ENCODE results near the gene CIC. TPM values are rescaled to one million over a fixed set of nuclear protein-coding genes. Genes with fewer than 3 reads are reported as not detected.
"Not testable (repeated sequence)": the region's sequence is repeated elsewhere in the genome, so short reads cannot be mapped to it uniquely, and the experiment has no call there.

CIC gene
- total and polyA plus RNA-seq, 5 donors = 28.6 to 42.7 (median 39.3) TPM

GRCh38 chr19:42261763-42262162 lies 7.3 kb upstream of the CIC start:
- H3K9me3 ChIP-seq (ENCODE audit: control insufficient read depth, low read length) = no peaks in the 10 kb centered on the region
- intact Hi-C loops (cut with DNase I) = no loop called here
- 92% methylated on average over 3 of the region's 3 CpGs for WGBS

DNA sequence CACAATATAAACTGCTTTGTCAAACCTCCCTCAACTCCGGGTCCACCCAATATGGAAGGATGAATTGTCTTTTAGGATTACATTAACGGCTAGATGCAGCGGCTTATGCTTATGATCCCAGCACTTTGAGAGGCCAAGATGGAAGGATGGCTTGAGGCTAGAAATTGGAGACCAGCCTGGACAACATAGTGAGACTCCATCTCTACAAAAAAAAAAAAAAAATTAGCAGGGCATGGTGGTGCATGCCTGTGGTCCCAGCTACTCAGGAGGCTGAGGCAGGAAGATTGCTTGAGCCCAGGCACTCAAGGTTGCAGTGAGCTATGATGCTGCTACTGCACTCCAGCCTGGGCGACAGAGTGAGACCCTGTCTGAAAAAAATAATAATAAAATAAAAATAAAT lies 2.9 kb upstream of the CIC start:
- H3K9me3 ChIP-seq (ENCODE audit: control insufficient read depth, low read length); intact Hi-C loops (cut with DNase I); ATAC-seq; H3K27me3 ChIP-seq (ENCODE audit: control insufficient read depth, insufficient read depth); H3K4me3 ChIP-seq (ENCODE audit: low read length); H3K27ac ChIP-seq (ENCODE audit: low read length); H3K4me1 ChIP-seq (ENCODE audit: control insufficient read depth, insufficient read depth, low read length): not testable (repeated sequence)
- DNase-seq = peak in 1 of 3 donors; percentile 16
- WGBS = 93% methylated on average over 4 of the region's 4 CpGs

More at GRCh38 chr19:42261763-42262162, 7.3 kb upstream of the CIC start:
- H3K27me3 ChIP-seq (ENCODE audit: control insufficient read depth, insufficient read depth) = no peaks in the 10 kb centered on the region
- H3K4me3 ChIP-seq (ENCODE audit: low read length) = no peak overlapping the region
- ATAC-seq = no peak
- DNase-seq = no peak
- no peaks in the 10 kb centered on the region for H3K4me1 ChIP-seq (ENCODE audit: control insufficient read depth, insufficient read depth, low read length)
- no peak overlapping the region for H3K27ac ChIP-seq (ENCODE audit: low read length)

DNA sequence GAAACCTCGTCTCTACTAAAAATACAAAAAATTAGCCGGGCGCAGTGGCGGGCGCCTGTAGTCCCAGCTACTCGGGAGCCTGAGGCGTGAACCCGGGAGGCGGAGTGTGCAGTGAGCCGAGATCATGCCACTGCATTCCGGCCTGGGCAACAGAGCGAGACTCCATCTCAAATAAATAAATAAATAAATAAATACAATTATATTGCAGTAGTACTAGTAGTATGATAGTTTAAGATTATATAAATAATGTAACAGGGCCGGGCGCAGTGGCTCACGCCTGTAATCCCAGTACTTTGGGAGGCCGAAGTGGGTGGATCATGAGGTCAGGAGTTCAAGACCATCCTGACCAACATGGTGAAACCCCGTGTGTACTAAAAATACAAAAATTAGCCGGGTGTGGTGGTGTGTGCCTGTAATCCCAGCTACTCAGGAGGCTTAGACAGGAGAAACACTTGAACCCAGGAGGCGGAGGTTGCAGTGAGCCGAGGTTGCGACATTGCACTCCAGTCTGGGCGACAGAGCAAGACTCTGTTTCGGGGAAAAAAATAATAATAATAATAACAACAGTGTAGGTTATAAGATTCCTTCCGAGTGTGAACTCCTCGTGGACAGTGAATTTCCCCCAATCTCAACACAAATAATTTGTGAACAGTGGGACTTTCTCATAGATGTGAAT lies 2.0 kb upstream of the CIC start:
- 94% methylated on average over 24 of the region's 25 CpGs for WGBS
- peak in 1 of 3 donors; percentile 40 for DNase-seq
- H3K4me3 ChIP-seq (ENCODE audit: low read length); H3K27ac ChIP-seq (ENCODE audit: low read length); H3K4me1 ChIP-seq (ENCODE audit: control insufficient read depth, insufficient read depth, low read length); H3K27me3 ChIP-seq (ENCODE audit: control insufficient read depth, insufficient read depth); intact Hi-C loops (cut with DNase I); H3K9me3 ChIP-seq (ENCODE audit: control insufficient read depth, low read length); ATAC-seq: not testable (repeated sequence)

- intact Hi-C loops (cut with DNase I) = no loop called here
- Histone ChIP-seq H3K4me3 (ENCODE audit: low read length) (peak overlapping the region; percentile 33), H3K9me3 (ENCODE audit: control insufficient read depth, low read length) (no peaks in the 10 kb centered on the region), H3K27ac (ENCODE audit: low read length) (peak overlapping the region; percentile 35), H3K27me3 (ENCODE audit: control insufficient read depth, insufficient read depth) (no peaks in the 10 kb centered on the region), H3K4me1 (ENCODE audit: control insufficient read depth, insufficient read depth, low read length) (peaks cover 6% of the 10 kb centered on the region)
- DNase-seq (peak in 1 of 3 donors; percentile 37), ATAC-seq (no peak)
- WGBS = 6% methylated on average over 13 of the region's 13 CpGs
Measured at GRCh38 chr19:42267644-42268141, 1.4 kb upstream of the CIC start.

- intact Hi-C loops (cut with DNase I) = no loop called here
Measured at GRCh38 chr19:42268142-42268703, 829 bp upstream of the CIC start.

DNA sequence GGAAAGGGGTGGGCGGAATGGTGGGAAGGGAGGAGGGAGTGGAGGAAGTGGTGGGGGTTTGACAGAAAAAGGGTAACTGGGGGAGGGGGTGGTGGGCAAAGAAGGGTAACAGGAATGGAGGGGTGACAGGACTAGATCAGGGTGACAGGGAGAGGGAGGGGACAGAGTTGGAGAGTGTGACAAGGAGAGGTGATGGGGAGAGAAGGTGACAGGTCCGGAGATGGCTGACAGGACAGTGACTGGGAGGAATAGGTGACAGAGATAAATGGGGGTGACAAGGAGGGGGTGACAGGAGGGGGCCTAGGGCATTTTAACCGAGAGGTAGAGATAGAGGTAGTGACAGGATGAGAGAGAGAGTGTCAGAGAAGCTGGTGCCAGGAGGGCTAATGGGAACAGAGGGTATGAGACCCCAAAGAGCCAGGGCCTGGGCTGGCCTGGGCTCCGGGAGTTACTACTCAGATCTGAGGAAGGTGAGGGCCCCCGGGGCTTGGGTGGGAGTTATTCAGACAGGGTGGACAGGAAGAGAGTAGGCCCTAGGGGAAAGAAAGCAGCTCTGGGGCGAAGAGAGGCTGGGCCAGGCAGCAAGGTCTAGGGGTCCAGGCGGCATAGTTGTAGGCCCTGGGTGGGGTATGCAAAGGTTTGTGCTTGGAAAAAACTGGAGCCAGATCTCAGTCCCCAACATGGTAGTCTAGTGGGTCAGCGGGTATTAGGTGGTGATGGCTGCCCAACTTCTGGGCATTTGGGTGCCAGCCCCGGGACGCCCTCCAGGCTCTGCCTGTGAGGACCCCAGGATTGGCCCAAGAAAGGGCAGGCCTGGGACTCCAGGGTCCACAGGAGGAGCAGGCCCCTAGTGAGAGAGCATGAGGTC lies 660 bp downstream of the CIC start:
- peak; percentile 28 to 71 (median 57) for DNase-seq
- WGBS = 26% methylated on average over 10 of the region's 10 CpGs
- H3K27me3 ChIP-seq (ENCODE audit: control insufficient read depth, insufficient read depth) = no peaks in the 10 kb centered on the region
- H3K4me1 ChIP-seq (ENCODE audit: control insufficient read depth, insufficient read depth, low read length) = peaks cover 6% of the 10 kb centered on the region
- peak overlapping the region; percentile 67 for H3K27ac ChIP-seq (ENCODE audit: low read length)
- ATAC-seq = no peak
- peak overlapping the region; percentile 71 for H3K4me3 ChIP-seq (ENCODE audit: low read length)
- H3K9me3 ChIP-seq (ENCODE audit: control insufficient read depth, low read length) = no peaks in the 10 kb centered on the region
- intact Hi-C loops (cut with DNase I) = no loop called here

More at GRCh38 chr19:42268142-42268703, 829 bp upstream of the CIC start:
- peaks cover 6% of the 10 kb centered on the region for H3K4me1 ChIP-seq (ENCODE audit: control insufficient read depth, insufficient read depth, low read length)
- H3K4me3 ChIP-seq (ENCODE audit: low read length) = peak overlapping the region; percentile 63
- no peaks in the 10 kb centered on the region for H3K27me3 ChIP-seq (ENCODE audit: control insufficient read depth, insufficient read depth)
- under 1% methylated on average over 46 of the region's 46 CpGs for WGBS
- no peaks in the 10 kb centered on the region for H3K9me3 ChIP-seq (ENCODE audit: control insufficient read depth, low read length)
- peak; percentile 98 to 99 (median 98) for DNase-seq
- ATAC-seq = peak; percentile 88 to 89
- peak overlapping the region; percentile 94 for H3K27ac ChIP-seq (ENCODE audit: low read length)

DNA sequence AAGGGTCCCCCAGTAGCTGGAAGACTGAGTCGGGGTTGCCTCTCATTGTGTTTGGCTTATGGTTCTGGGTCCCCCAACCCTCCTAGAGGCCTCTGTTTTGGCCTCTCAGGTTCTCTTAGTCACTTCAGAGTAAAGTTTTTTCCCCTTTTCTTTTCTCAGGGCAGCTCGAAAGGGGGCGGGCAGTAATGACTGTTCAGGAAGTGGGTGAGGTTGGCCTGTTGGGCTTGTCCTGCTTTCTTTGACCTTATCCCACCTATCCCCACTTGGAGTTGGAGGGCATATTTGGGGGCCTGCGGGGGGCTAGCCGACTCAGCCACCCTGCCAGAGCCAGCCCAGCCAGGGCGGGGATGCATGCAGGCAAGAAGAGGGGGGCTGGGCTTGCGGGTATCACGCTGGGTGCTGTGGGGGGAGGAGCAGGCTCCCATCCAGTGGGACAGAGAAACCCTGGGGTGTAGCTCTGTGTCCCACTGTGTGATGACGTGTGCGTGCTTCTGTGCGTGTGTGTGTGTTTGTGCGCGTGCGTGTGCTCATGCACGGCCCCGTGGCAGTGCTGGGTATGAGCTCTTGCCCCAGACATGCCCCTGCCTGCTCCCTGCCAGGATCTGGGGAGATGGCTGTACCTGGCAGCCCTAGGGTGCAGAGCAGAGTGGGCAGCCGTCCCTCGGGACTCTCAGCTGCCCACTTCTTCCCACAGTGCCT lies 1.4 kb downstream of the CIC start:
- Histone ChIP-seq H3K9me3 (ENCODE audit: control insufficient read depth, low read length) (no peaks in the 10 kb centered on the region), H3K4me1 (ENCODE audit: control insufficient read depth, insufficient read depth, low read length) (peaks cover 6% of the 10 kb centered on the region), H3K4me3 (ENCODE audit: low read length) (peak overlapping the region; percentile 71), H3K27me3 (ENCODE audit: control insufficient read depth, insufficient read depth) (no peaks in the 10 kb centered on the region), H3K27ac (ENCODE audit: low read length) (peak overlapping the region; percentile 67)
- peak in 1 of 2 donors; percentile 1 for ATAC-seq
- WGBS = 10% methylated on average over 18 of the region's 18 CpGs
- DNase-seq = peak; percentile 69 to 83 (median 82)
- intact Hi-C loops (cut with DNase I) = no loop called here

- Histone ChIP-seq H3K4me3 (ENCODE audit: low read length) (peak overlapping the region; percentile 71), H3K9me3 (ENCODE audit: control insufficient read depth, low read length) (no peaks in the 10 kb centered on the region), H3K27ac (ENCODE audit: low read length) (peak overlapping the region; percentile 67), H3K4me1 (ENCODE audit: control insufficient read depth, insufficient read depth, low read length) (peaks cover 6% of the 10 kb centered on the region), H3K27me3 (ENCODE audit: control insufficient read depth, insufficient read depth) (no peaks in the 10 kb centered on the region)
- ATAC-seq = no peak
- intact Hi-C loops (cut with DNase I) = no loop called here
- no peak for DNase-seq
- 44% methylated on average over 3 of the region's 3 CpGs for WGBS
Measured at GRCh38 chr19:42271045-42271419, 2.0 kb downstream of the CIC start.

DNA sequence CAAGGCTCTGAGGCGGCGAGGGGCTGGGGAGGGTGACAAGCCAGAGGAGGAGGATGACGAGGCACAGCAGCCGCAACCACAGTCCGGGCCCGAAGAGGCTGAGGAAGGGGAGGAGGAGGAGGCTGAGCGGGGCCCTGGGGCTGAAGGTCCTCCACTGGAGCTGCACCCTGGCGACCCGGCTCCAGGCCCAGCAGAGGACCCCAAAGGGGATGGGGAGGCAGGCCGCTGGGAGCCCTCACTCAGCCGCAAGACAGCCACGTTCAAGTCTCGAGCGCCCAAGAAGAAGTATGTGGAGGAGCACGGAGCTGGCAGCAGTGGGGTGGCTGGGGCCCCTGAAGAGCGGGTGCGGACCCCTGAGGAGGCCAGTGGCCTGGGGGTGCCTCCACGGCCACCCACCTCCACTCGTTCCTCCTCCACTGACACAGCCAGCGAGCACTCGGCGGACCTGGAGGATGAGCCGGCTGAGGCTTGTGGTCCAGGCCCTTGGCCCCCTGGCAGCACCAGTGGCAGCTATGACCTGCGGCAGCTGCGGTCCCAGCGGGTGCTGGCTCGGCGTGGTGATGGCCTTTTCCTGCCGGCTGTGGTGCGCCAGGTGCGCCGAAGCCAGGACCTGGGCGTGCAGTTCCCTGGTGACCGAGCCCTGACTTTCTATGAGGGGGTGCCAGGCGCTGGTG lies 2.9 kb downstream of the CIC start:
- Histone ChIP-seq H3K9me3 (ENCODE audit: control insufficient read depth, low read length) (no peaks in the 10 kb centered on the region), H3K27me3 (ENCODE audit: control insufficient read depth, insufficient read depth) (no peaks in the 10 kb centered on the region), H3K27ac (ENCODE audit: low read length) (no peak overlapping the region), H3K4me1 (ENCODE audit: control insufficient read depth, insufficient read depth, low read length) (peaks cover 8% of the 10 kb centered on the region), H3K4me3 (ENCODE audit: low read length) (no peak overlapping the region)
- 89% methylated on average over 35 of the region's 35 CpGs for WGBS
- DNase-seq (peak; percentile 14 to 69 (median 62)), ATAC-seq (no peak)
- intact Hi-C loops (cut with DNase I) = no loop called here

DNA sequence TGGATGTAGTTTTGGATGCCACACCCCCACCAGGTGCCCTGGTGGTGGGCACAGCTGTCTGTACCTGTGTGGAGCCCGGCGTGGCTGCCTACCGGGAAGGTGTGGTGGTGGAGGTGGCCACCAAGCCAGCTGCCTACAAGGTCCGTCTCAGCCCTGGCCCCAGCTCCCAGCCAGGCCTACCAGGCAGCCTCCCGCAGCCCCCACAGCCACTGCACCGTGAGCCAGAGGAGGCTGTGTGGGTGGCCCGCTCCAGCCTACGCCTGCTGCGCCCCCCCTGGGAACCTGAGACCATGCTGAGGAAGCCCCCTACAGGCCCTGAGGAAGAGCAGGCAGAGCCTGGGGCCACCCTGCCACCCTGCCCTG lies 3.5 kb downstream of the CIC start:
- intact Hi-C loops (cut with DNase I) = no loop called here
- ATAC-seq = no peak
- no peak overlapping the region for H3K4me3 ChIP-seq (ENCODE audit: low read length)
- no peak overlapping the region for H3K27ac ChIP-seq (ENCODE audit: low read length)
- no peak for DNase-seq
- H3K4me1 ChIP-seq (ENCODE audit: control insufficient read depth, insufficient read depth, low read length) = peaks cover 10% of the 10 kb centered on the region
- 81% methylated on average over 9 of the region's 9 CpGs for WGBS
- no peaks in the 10 kb centered on the region for H3K9me3 ChIP-seq (ENCODE audit: control insufficient read depth, low read length)
- H3K27me3 ChIP-seq (ENCODE audit: control insufficient read depth, insufficient read depth) = no peaks in the 10 kb centered on the region
